K562 (cell line): ENCODE results near the gene DUS1L. TPM values are rescaled to one million over a fixed set of nuclear protein-coding genes. Genes with fewer than 3 reads are reported as not detected.

Experiments
- ATF1 ChIP-seq, 2 experiments: fragments of 450-650 bp in 1 of 2; IDR thresholded peaks; 2 replicates each; pipeline ENCODE4 v1.6.1; 2016; ENCODE audit warnings: missing compliant biosample characterization in 1 of 2, missing genetic modification characterization in 1 of 2
- CBFB ChIP-seq: sonication (generic); formaldehyde crosslinking; IDR thresholded peaks from 2 replicates; pipeline ENCODE4 v1.4.0; 2020; ENCODE audit warnings: mild to moderate bottlenecking, missing genetic modification reagents
- ETV6 ChIP-seq, 3 experiments: fragments of 150-350 bp in 1 of 3; sonication (generic) in 1 of 3; formaldehyde crosslinking in 1 of 3; IDR thresholded peaks; 2 replicates each; pipeline versions ENCODE4 v1.6.1 to v1.8.0; 2014 to 2022; ENCODE audit warnings: borderline replicate concordance in 2 of 3, low read depth in 2 of 3, antibody characterized with exemption in 1 of 3, low read length in 1 of 3, mild to moderate bottlenecking in 1 of 3, missing genetic modification reagents in 1 of 3
- NCOA2 ChIP-seq, 2 experiments: fragments of 450-650 bp; IDR thresholded peaks; 2 replicates each; pipeline ENCODE4 v1.6.1; 2018; ENCODE audit warnings: mild to moderate bottlenecking in 2 of 2, moderate library complexity in 1 of 2; ENCODE audit not compliant: partially characterized antibody in 2 of 2
- POU5F1 ChIP-seq: fragments of 150-350 bp; IDR thresholded peaks from 2 replicates; pipeline ENCODE4 v1.6.1; 2014; ENCODE audit warnings: borderline replicate concordance, low read length, low read depth, mild to moderate bottlenecking; ENCODE audit not compliant: partially characterized antibody
- SMC3 ChIP-seq: conservative IDR thresholded peaks from 2 replicates; pipeline ENCODE4 v1.6.1; 2011; ENCODE audit warnings: low read depth, low read length, improper control_type of control experiment; ENCODE audit not compliant: insufficient read depth
- TAF1 ChIP-seq: IDR thresholded peaks from 2 replicates; pipeline ENCODE4 v1.6.1; 2011; ENCODE audit warnings: mild to moderate bottlenecking, low read length, moderate library complexity; ENCODE audit not compliant: insufficient read depth, control insufficient read depth, severe bottlenecking; ENCODE audit errors: extremely low read depth
- TCF3 ChIP-seq: sonication (generic); formaldehyde crosslinking; IDR thresholded peaks from 2 replicates; pipeline ENCODE4 v1.4.0; 2020; ENCODE audit warnings: mild to moderate bottlenecking, missing genetic modification reagents
- polyA plus RNA-seq, 8 experiments: library from polyadenylated mRNA; depleted of rRNA in 4 of 8; stranded (reverse) in 5 of 8; unstranded in 3 of 8; fragments of >200 nt; fragmentation: Nextera tagmentation in 2 of 8; fragmentation: Illumina TruSeq in 1 of 8; extraction: Ambion mirVana in 2 of 8; extraction: Trizol in 1 of 8; gene quantifications; 2 replicates each; pipeline versions ENCODE4 v1.2.1 to v1.2.3, GENCODE V29; 2011 to 2014; ENCODE audit warnings: inconsistent platforms in 1 of 8, missing spikeins in 1 of 8
- total RNA-seq, 7 experiments: library from RNA; depleted of rRNA in 6 of 7; stranded (reverse); fragments of >200 nt in 6 of 7; fragmentation: Illumina TruSeq in 2 of 7; extraction: Trizol in 2 of 7; gene quantifications; 2 replicates each; pipeline versions ENCODE4 v1.2.1 to v1.2.3, GENCODE V29; 2011 to 2021; ENCODE audit warnings: low replicate concordance in 1 of 7
- TF ChIP-seq, protein P1 (sequence below): fragments of 250-450 bp; sonication (Bioruptor Pico); IDR thresholded peaks from 2 replicates; pipeline ENCODE4 v1.4.0; 2020
- TF ChIP-seq, protein P2 (sequence below): sonication (generic); formaldehyde crosslinking; IDR thresholded peaks from 2 replicates; pipeline ENCODE4 v1.9.0; 2022; ENCODE audit warnings: mild to moderate bottlenecking, missing genetic modification reagents
- TF ChIP-seq, protein P3 (sequence below): fragments of 450-650 bp; IDR thresholded peaks from 2 replicates; pipeline ENCODE4 v1.6.1; 2017; ENCODE audit warnings: antibody characterized with exemption
- TF ChIP-seq, protein P4 (sequence below): fragments of 450-650 bp; IDR thresholded peaks from 2 replicates; pipeline ENCODE4 v1.7.1; 2018; ENCODE audit warnings: mild to moderate bottlenecking, low read depth; ENCODE audit not compliant: partially characterized antibody

The DUS1L gene
- total and polyA plus RNA-seq, 9 of the 15 experiments (the other 6 are each of a cell fraction or from before 2014, with no cell fraction given) = 7.8 to 210 (median 83.9) TPM

DNA sequence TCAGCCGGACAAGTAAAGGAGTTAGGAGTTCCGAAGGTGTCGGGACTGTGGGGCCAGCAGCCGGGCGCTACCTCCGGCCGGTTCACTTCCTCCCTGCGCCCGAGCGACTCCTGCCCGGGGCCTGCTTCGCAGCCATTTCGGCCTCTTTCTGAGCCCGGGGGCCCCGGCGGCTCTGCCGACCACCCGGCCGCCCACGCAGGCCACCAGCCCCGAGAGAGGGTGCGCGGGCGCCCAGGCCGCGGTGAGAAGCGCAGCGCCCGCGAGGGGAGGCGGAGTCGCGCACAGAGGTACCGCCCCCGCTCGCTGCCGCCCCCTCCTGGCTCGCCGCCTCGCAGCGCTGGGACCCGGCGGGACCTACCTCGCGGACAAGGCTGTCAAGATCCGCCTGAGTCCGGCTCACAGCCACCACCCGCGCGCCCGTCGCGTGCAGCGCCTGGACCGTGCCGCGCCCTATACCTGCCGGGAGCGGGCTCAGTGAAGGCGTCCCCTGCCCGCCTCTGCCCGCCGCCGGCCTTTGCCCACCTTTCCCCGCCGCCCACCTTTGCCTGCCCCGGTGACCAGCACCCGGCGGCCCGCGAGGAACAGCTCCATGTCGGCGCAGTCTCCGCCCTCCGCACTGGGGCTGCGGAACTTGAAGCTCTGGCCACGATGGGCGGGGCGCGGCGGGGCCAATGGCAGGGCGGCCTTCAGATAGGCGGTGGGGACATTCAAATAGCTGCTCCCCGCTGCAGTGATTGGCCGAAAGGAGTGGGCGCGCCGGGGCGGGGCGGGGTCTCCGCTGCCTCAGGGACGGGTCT, 28.3 kb downstream of the DUS1L start, which contains the start of gene DCXR (continued):
- TF ChIP-seq, protein P1, sequence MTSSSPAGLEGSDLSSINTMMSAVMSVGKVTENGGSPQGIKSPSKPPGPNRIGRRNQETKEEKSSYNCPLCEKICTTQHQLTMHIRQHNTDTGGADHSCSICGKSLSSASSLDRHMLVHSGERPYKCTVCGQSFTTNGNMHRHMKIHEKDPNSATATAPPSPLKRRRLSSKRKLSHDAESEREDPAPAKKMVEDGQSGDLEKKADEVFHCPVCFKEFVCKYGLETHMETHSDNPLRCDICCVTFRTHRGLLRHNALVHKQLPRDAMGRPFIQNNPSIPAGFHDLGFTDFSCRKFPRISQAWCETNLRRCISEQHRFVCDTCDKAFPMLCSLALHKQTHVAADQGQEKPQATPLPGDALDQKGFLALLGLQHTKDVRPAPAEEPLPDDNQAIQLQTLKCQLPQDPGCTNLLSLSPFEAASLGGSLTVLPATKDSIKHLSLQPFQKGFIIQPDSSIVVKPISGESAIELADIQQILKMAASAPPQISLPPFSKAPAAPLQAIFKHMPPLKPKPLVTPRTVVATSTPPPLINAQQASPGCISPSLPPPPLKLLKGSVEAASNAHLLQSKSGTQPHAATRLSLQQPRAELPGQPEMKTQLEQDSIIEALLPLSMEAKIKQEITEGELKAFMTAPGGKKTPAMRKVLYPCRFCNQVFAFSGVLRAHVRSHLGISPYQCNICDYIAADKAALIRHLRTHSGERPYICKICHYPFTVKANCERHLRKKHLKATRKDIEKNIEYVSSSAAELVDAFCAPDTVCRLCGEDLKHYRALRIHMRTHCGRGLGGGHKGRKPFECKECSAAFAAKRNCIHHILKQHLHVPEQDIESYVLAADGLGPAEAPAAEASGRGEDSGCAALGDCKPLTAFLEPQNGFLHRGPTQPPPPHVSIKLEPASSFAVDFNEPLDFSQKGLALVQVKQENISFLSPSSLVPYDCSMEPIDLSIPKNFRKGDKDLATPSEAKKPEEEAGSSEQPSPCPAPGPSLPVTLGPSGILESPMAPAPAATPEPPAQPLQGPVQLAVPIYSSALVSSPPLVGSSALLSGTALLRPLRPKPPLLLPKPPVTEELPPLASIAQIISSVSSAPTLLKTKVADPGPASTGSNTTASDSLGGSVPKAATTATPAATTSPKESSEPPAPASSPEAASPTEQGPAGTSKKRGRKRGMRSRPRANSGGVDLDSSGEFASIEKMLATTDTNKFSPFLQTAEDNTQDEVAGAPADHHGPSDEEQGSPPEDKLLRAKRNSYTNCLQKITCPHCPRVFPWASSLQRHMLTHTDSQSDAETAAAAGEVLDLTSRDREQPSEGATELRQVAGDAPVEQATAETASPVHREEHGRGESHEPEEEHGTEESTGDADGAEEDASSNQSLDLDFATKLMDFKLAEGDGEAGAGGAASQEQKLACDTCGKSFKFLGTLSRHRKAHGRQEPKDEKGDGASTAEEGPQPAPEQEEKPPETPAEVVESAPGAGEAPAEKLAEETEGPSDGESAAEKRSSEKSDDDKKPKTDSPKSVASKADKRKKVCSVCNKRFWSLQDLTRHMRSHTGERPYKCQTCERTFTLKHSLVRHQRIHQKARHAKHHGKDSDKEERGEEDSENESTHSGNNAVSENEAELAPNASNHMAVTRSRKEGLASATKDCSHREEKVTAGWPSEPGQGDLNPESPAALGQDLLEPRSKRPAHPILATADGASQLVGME (CRISPR knock-in tag) = no peak
- TF ChIP-seq POU5F1 = no peak
- TF ChIP-seq NCOA2 (IDR thresholded peaks at IDR 0.05; ENCODE audit: partially characterized antibody in 2 of 2) = no peak
- TF ChIP-seq, protein P2, sequence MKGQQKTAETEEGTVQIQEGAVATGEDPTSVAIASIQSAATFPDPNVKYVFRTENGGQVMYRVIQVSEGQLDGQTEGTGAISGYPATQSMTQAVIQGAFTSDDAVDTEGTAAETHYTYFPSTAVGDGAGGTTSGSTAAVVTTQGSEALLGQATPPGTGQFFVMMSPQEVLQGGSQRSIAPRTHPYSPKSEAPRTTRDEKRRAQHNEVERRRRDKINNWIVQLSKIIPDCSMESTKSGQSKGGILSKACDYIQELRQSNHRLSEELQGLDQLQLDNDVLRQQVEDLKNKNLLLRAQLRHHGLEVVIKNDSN = peak; percentile 28; the same call in 1 of the 2 replicates
- no peak for TF ChIP-seq ATF1 (CRISPR knock-in tag; IDR thresholded peaks at IDR 0.05)
- peak; percentile 62 for TF ChIP-seq ATF1 (tag; IDR thresholded peaks at IDR 0.05)
- TF ChIP-seq, protein P3, sequence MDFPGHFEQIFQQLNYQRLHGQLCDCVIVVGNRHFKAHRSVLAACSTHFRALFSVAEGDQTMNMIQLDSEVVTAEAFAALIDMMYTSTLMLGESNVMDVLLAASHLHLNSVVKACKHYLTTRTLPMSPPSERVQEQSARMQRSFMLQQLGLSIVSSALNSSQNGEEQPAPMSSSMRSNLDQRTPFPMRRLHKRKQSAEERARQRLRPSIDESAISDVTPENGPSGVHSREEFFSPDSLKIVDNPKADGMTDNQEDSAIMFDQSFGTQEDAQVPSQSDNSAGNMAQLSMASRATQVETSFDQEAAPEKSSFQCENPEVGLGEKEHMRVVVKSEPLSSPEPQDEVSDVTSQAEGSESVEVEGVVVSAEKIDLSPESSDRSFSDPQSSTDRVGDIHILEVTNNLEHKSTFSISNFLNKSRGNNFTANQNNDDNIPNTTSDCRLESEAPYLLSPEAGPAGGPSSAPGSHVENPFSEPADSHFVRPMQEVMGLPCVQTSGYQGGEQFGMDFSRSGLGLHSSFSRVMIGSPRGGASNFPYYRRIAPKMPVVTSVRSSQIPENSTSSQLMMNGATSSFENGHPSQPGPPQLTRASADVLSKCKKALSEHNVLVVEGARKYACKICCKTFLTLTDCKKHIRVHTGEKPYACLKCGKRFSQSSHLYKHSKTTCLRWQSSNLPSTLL = no peak
- TF ChIP-seq ETV6 (IDR thresholded peaks at IDR 0.05; ENCODE audit: borderline replicate concordance in 1 of 2, low read depth in 2 of 2, low read length in 1 of 2) = no peak
- TF ChIP-seq ETV6 (CRISPR knock-in tag; IDR thresholded peaks at IDR 0.05; ENCODE audit: borderline replicate concordance) = no peak
- TF ChIP-seq, protein P4, sequence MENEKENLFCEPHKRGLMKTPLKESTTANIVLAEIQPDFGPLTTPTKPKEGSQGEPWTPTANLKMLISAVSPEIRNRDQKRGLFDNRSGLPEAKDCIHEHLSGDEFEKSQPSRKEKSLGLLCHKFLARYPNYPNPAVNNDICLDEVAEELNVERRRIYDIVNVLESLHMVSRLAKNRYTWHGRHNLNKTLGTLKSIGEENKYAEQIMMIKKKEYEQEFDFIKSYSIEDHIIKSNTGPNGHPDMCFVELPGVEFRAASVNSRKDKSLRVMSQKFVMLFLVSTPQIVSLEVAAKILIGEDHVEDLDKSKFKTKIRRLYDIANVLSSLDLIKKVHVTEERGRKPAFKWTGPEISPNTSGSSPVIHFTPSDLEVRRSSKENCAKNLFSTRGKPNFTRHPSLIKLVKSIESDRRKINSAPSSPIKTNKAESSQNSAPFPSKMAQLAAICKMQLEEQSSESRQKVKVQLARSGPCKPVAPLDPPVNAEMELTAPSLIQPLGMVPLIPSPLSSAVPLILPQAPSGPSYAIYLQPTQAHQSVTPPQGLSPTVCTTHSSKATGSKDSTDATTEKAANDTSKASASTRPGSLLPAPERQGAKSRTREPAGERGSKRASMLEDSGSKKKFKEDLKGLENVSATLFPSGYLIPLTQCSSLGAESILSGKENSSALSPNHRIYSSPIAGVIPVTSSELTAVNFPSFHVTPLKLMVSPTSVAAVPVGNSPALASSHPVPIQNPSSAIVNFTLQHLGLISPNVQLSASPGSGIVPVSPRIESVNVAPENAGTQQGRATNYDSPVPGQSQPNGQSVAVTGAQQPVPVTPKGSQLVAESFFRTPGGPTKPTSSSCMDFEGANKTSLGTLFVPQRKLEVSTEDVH = peak; percentile 67
- TF ChIP-seq TCF3 (CRISPR knock-in tag) = no peak; the same call in 1 of the 2 replicates
- TF ChIP-seq CBFB = no peak
- TF ChIP-seq TAF1 = peak; percentile 54
- TF ChIP-seq SMC3 = peak; percentile 58
